HG02885 (cell line): ENCODE measurements around the gene ABHD17A.

Source experiments
- ATAC-seq: cut with Tn5 transposase; IDR thresholded peaks from one replicate; pipeline ENCODE4 v1.9.1; 2021; ENCODE audit warnings: mild to moderate bottlenecking; ENCODE audit not compliant: unreplicated experiment, poor library complexity

The ABHD17A gene

GRCh38 chr19:1854542-1855039, 30.7 kb downstream of the ABHD17A start:
- no peak for ATAC-seq

GRCh38 chr19:1854039-1854541, 31.2 kb downstream of the ABHD17A start:
- ATAC-seq, result no peak

GRCh38 chr19:1853295-1854038, 31.8 kb downstream of the ABHD17A start:
- no peak for ATAC-seq

- no peak for ATAC-seq
Observed at GRCh38 chr19:1852581-1853128, 32.6 kb downstream of the ABHD17A start.

GRCh38 chr19:1851654-1852580, 33.4 kb downstream of the ABHD17A start:
- ATAC-seq, result no peak

- no peak for ATAC-seq
Observed at GRCh38 chr19:1850809-1851653, 34.3 kb downstream of the ABHD17A start.

- no peak for ATAC-seq
Observed at GRCh38 chr19:1849886-1850398, 35.4 kb downstream of the ABHD17A start.

- ATAC-seq, result no peak
Observed at GRCh38 chr19:1849132-1849474, 36.2 kb downstream of the ABHD17A start.

GRCh38 chr19:1848399-1849131, 36.7 kb downstream of the ABHD17A start, which contains the start of gene REXO1:
TSS of gene REXO1 (minus strand) at chr19:1848483. CDS start at chr19:1848358, 125 bp downstream.
- peak; percentile 71 for ATAC-seq

- ATAC-seq, result peak; percentile 36
Observed at GRCh38 chr19:1847684-1848398, 37.5 kb downstream of the ABHD17A start.

- ATAC-seq, result no peak
Observed at GRCh38 chr19:1847348-1847683, 38.0 kb downstream of the ABHD17A start.

- ATAC-seq, result no peak
Observed at GRCh38 chr19:1846517-1847204, 38.6 kb downstream of the ABHD17A start.

GRCh38 chr19:1845642-1846041, 39.7 kb downstream of the ABHD17A start:
- no peak for ATAC-seq

- no peak for ATAC-seq
Observed at GRCh38 chr19:1845125-1845515, 40.2 kb downstream of the ABHD17A start.

- ATAC-seq, result no peak
Observed at GRCh38 chr19:1844513-1845124, 40.7 kb downstream of the ABHD17A start.

GRCh38 chr19:1843646-1844394, 41.5 kb downstream of the ABHD17A start:
- ATAC-seq, result no peak

GRCh38 chr19:1843116-1843515, 42.2 kb downstream of the ABHD17A start:
- no peak for ATAC-seq
